Measurements from ENCODE around the gene DOCK10.

The DOCK10 gene

GRCh38 chr2:224904381-224904780 lies 137.9 kb downstream of the DOCK10 start:
- ATAC-seq, result peak; percentile 72
- no peak for TF ChIP-seq RARB (CRISPR knock-in tag; IDR thresholded peaks at IDR 0.05)
- TF ChIP-seq SNAI2 (CRISPR knock-in tag; IDR thresholded peaks at IDR 0.05), result no peak
- TF ChIP-seq ARNTL (CRISPR knock-in tag; IDR thresholded peaks at IDR 0.05; ENCODE audit: borderline replicate concordance, low read depth), result no peak
- no peak for TF ChIP-seq ZFP3 (CRISPR knock-in tag; IDR thresholded peaks at IDR 0.05)
- no peak for TF ChIP-seq CSDC2 (CRISPR knock-in tag; IDR thresholded peaks at IDR 0.05)
- TF ChIP-seq GLIS3 (CRISPR knock-in tag; IDR thresholded peaks at IDR 0.05), result no peak
- TF ChIP-seq ISL1 (CRISPR knock-in tag; IDR thresholded peaks at IDR 0.05), result no peak
- no peak for TF ChIP-seq TOX (CRISPR knock-in tag; IDR thresholded peaks at IDR 0.05; ENCODE audit: borderline replicate concordance)

GRCh38 chr2:224903621-224904020 lies 138.6 kb downstream of the DOCK10 start:
- TF ChIP-seq ISL1 (CRISPR knock-in tag; IDR thresholded peaks at IDR 0.05) (no peak), CREB5 (CRISPR knock-in tag; IDR thresholded peaks at IDR 0.05; ENCODE audit: low read depth) (no peak), BACH2 (CRISPR knock-in tag; IDR thresholded peaks at IDR 0.05; ENCODE audit: borderline replicate concordance) (no peak), ZFP3 (CRISPR knock-in tag; IDR thresholded peaks at IDR 0.05) (no peak), CSRNP3 (CRISPR knock-in tag; IDR thresholded peaks at IDR 0.05) (no peak), ZC3H10 (CRISPR knock-in tag; IDR thresholded peaks at IDR 0.05) (no peak), TOX (CRISPR knock-in tag; IDR thresholded peaks at IDR 0.05; ENCODE audit: borderline replicate concordance) (no peak), GLIS3 (CRISPR knock-in tag; IDR thresholded peaks at IDR 0.05) (no peak), SNAI2 (CRISPR knock-in tag; IDR thresholded peaks at IDR 0.05) (no peak), OSR1 (CRISPR knock-in tag; IDR thresholded peaks at IDR 0.05) (no peak), ZFP30 (CRISPR knock-in tag; IDR thresholded peaks at IDR 0.05) (no peak), TCF4 (CRISPR knock-in tag; IDR thresholded peaks at IDR 0.05; ENCODE audit: borderline replicate concordance) (no peak), POU6F1 (CRISPR knock-in tag; IDR thresholded peaks at IDR 0.05; ENCODE audit: borderline replicate concordance, low read depth) (no peak)
- no peak for ATAC-seq

GRCh38 chr2:224901121-224901676 lies 141.1 kb downstream of the DOCK10 start:
- ATAC-seq, result no peak
- TF ChIP-seq BACH2 (CRISPR knock-in tag; IDR thresholded peaks at IDR 0.05; ENCODE audit: borderline replicate concordance) (no peak), RARB (CRISPR knock-in tag; IDR thresholded peaks at IDR 0.05) (no peak), TCF4 (CRISPR knock-in tag; IDR thresholded peaks at IDR 0.05; ENCODE audit: borderline replicate concordance) (no peak), GLIS3 (CRISPR knock-in tag; IDR thresholded peaks at IDR 0.05) (no peak), ZC3H10 (CRISPR knock-in tag; IDR thresholded peaks at IDR 0.05) (no peak), ZNF8 (CRISPR knock-in tag; IDR thresholded peaks at IDR 0.05) (no peak), CREB5 (CRISPR knock-in tag; IDR thresholded peaks at IDR 0.05; ENCODE audit: low read depth) (no peak), TOX (CRISPR knock-in tag; IDR thresholded peaks at IDR 0.05; ENCODE audit: borderline replicate concordance) (no peak), ZFP3 (CRISPR knock-in tag; IDR thresholded peaks at IDR 0.05) (no peak), CSRNP3 (CRISPR knock-in tag; IDR thresholded peaks at IDR 0.05) (no peak), CSDC2 (CRISPR knock-in tag; IDR thresholded peaks at IDR 0.05) (no peak), ISL1 (CRISPR knock-in tag; IDR thresholded peaks at IDR 0.05) (no peak), TSHZ2 (CRISPR knock-in tag; IDR thresholded peaks at IDR 0.05) (no peak), POU6F1 (CRISPR knock-in tag; IDR thresholded peaks at IDR 0.05; ENCODE audit: borderline replicate concordance, low read depth) (no peak), ARNTL (CRISPR knock-in tag; IDR thresholded peaks at IDR 0.05; ENCODE audit: borderline replicate concordance, low read depth) (no peak), PPARA (CRISPR knock-in tag; IDR thresholded peaks at IDR 0.05; ENCODE audit: borderline replicate concordance) (no peak), ZNF70 (CRISPR knock-in tag; IDR thresholded peaks at IDR 0.05) (no peak), PATZ1 (CRISPR knock-in tag; IDR thresholded peaks at IDR 0.05; ENCODE audit: borderline replicate concordance) (no peak), ESRRG (CRISPR knock-in tag; IDR thresholded peaks at IDR 0.05) (no peak)
